HUES6 (cell line): ENCODE data around the gene SH3BP5L.

Experiments
- H3K27ac ChIP-seq: 2 replicates; pipeline ENCODE4 v1.7.0; 2013; ENCODE audit warnings: low read depth, mild to moderate bottlenecking, low read length, inconsistent platforms
- H3K27me3 ChIP-seq: 2 replicates; pipeline ENCODE4 v1.6.1; 2013; ENCODE audit warnings: low read length; ENCODE audit not compliant: control insufficient read depth, insufficient read depth
- H3K36me3 ChIP-seq: 2 replicates; pipeline ENCODE4 v1.6.1; 2013; ENCODE audit warnings: low read length; ENCODE audit not compliant: control insufficient read depth, insufficient read depth
- H3K4me1 ChIP-seq: 2 replicates; pipeline ENCODE4 v1.6.1; 2013; ENCODE audit warnings: low read length; ENCODE audit not compliant: control insufficient read depth, insufficient read depth
- H3K4me3 ChIP-seq: 2 replicates; pipeline ENCODE4 v1.5.1; 2013; ENCODE audit warnings: low read depth, low read length
- H3K9ac ChIP-seq: one replicate; pipeline ENCODE4 v1.6.1; 2013; ENCODE audit warnings: mild to moderate bottlenecking, low read length
- H3K9me3 ChIP-seq: 2 replicates; pipeline ENCODE4 v1.6.1; 2013; ENCODE audit warnings: low read depth, low read length; ENCODE audit not compliant: control insufficient read depth, insufficient read depth

Gene SH3BP5L

DNA sequence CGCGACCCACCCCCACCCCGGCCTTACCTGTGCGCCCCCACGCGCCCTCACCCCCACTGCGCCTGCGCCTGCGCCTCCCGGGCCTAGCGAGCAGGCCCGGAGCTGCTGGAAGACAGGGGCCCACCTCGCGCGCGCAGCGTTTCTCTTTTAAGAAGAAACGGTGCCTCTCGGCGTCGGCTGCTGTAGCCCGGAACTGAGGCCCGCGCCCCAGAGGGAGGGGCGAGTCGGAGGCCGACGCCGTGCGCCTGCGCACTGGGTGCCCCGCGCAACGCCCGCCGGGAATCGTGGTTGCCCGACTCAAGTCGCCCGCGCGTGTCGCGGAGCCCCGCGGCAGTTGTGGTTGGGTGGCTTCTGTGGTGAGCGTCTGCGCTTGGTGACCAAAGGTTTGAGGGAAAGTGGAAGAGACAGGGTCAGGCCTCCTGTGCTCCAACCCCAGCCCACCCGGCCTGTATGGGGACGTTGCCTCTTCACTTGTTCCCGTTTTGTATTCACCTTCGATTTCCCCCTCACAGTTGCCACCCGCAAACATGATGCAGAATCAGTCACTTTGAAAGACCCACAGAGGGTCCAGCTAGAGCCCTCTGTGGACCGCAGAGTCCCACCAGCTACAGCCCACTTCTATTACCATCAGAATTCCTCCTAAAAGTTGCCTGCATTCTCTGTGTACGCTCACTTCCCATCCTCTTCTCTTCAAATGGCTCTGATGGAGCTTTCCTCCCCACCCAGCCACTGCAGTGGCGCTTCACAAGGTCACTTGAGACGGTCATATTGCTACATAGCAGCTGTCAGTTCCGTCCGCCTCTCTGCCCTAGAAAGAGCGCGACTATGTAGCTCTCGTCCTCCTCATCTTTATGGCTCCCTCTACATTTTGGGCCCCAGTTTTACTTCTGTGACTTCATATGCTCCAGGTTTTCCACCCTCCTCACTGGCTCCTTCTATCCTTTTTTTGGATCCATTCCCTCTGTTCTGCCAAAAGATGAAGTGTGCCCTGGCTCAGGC lies 33.5 kb upstream of the SH3BP5L start, which contains the start of gene ZNF692:
Gene ZNF692 (minus strand): TSS at position 195 of the 999 bp plus-strand sequence. CDS start 776 bp downstream, outside the sequence.
- Histone ChIP-seq H3K36me3 (peaks cover 17% of the 10 kb centered on the region), H3K27me3 (peaks cover 32% of the 10 kb centered on the region), H3K9me3 (no peaks in the 10 kb centered on the region), H3K4me1 (peaks cover 29% of the 10 kb centered on the region), H3K9ac (peak within 1 kb of the TSS; percentile 85), H3K27ac (peak within 1 kb of the TSS; percentile 69), H3K4me3 (peak within 1 kb of the TSS; percentile 98)

DNA sequence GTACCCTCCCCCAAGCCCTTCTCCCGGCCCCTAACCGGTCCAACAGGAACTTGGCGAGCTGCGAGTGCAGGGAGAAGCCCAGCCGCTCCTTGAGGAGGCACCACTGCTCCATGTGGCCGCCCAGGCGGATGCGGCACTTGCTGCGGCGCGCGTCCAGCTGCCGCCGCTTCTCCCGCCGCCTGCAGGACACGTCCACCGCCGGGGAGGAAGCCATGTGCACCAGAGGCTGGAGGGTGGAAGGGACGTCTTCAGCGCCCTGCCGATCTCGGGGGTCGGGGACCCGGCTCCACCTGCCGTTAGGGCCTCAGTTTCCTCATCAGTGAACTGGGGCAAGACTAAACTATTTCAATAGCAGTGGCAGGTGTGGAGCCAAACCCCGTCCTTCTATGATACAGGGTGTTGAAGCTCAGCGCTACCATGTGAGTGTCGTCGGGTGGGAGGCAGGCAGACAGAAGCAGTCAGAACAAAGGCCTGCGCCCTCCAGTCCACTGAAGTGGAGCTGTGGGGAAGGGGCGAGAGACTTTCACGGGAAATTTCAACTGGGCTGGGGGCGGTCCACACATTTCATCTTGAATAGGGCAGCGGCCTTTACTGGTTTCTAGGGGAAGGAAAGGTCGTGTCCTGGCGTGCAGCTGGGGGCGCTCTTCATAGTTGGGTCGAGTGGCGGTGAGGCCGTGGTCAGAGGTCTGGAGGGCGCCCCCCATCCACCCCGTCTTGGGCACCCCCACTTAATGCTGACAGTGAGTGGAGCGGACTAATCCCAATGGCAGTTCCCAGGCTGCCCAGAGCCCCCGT lies 32.6 kb upstream of the SH3BP5L start:
- Histone ChIP-seq H3K9me3 (no peaks in the 10 kb centered on the region), H3K4me1 (peaks cover 20% of the 10 kb centered on the region), H3K27ac (0 out of 2 replicates have a peak overlapping the region, but pooled peaks have one; percentile 40), H3K27me3 (peaks cover 23% of the 10 kb centered on the region), H3K4me3 (peak overlapping the region; percentile 98), H3K9ac (peak overlapping the region; percentile 85), H3K36me3 (peaks cover 26% of the 10 kb centered on the region)

DNA sequence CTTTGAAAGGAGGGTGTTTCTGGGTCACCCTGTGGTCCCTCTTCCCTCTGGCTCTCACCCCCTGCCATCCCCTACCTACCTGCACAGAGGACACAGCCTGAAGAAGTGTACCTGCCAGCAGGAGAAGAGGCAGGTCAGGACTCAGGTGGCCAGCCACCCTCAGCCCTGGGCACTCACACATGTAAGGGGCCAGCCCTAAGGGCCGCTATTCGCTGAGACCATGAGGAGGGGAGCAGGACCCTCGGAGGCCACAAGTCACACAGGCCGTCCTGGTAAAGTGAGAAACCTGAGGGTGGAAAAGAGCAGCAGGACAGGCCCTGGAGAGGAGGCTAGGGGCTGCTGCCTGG lies 32.0 kb upstream of the SH3BP5L start:
- no peaks in the 10 kb centered on the region for H3K9me3 ChIP-seq
- H3K36me3 ChIP-seq = peaks cover 31% of the 10 kb centered on the region
- H3K27ac ChIP-seq = no peak overlapping the region
- H3K4me3 ChIP-seq = peak overlapping the region; percentile 98
- H3K9ac ChIP-seq = peak overlapping the region; percentile 85
- H3K4me1 ChIP-seq = peaks cover 20% of the 10 kb centered on the region
- H3K27me3 ChIP-seq = peaks cover 18% of the 10 kb centered on the region

DNA sequence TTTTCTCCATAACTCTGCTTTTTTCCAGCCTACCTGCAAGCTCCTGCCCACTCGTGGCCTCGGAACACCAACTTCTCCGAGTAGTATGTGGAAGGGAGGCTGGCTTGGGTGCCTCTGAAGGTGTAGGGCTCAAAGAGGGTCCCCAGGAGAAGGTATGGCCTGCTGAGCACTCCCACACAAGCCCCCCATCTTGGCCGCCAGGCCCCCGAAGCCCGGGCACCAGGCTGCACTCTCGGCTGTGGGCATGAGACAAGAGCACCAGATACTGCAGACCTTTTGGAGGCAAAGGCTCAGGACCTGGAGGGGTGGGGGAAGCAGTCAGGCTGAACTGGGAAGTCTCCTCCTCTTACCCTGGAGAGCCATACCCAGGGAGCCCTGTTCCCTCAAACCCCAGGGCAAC lies 31.5 kb upstream of the SH3BP5L start:
- Histone ChIP-seq H3K27me3 (peaks cover 13% of the 10 kb centered on the region), H3K4me1 (peaks cover 20% of the 10 kb centered on the region), H3K27ac (no peak overlapping the region), H3K36me3 (peaks cover 36% of the 10 kb centered on the region), H3K4me3 (peak overlapping the region; percentile 98), H3K9me3 (no peaks in the 10 kb centered on the region), H3K9ac (peak overlapping the region; percentile 85)

DNA sequence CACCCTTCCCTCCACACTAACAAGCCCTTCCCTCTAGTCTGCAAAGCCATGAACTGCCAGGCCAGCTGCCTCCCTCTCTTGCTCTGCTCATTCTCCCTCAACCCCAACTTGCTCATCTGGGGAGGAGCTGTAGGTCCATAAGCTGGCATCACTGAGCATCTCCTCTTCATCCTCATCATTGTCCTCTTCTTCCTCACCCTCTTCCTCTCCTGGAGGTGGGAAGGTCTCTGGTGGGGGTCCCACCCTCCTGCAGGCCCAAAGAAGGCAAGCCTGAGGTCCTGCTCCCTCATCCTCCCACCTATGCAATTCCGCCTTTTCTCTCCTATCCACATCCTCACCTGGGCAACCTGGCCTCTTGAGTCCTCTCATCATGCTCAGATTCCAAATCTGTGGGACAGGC lies 30.5 kb upstream of the SH3BP5L start:
- Histone ChIP-seq H3K9me3 (no peaks in the 10 kb centered on the region), H3K36me3 (peaks cover 43% of the 10 kb centered on the region), H3K4me1 (peaks cover 20% of the 10 kb centered on the region), H3K4me3 (no peak overlapping the region), H3K9ac (no peak overlapping the region), H3K27me3 (peaks cover 4% of the 10 kb centered on the region; the same call in 1 of the 2 replicates), H3K27ac (no peak overlapping the region)

DNA sequence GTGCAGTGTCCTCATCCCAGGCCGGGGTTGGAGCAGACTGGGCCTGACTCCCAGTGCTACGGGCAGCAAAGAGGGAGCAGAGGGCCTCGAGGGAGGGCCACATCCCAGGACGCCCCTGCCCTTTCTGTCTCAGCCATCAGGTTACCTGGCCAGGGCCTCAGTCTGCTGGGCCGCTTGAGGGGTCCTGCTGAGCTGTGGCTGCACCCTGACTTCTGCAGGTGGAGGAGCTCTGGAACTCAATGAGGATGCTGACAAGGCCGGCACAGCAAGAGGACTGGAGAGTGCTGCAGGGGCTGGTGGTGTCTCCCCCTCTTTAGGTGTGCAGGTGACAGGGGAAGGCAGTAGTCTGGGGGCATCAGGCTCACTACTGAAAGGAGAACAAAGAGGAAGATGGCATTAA lies 29.9 kb upstream of the SH3BP5L start:
- Histone ChIP-seq H3K27ac (no peak overlapping the region), H3K9me3 (no peaks in the 10 kb centered on the region), H3K27me3 (no peaks in the 10 kb centered on the region), H3K4me3 (no peak overlapping the region), H3K9ac (no peak overlapping the region), H3K36me3 (peaks cover 48% of the 10 kb centered on the region), H3K4me1 (peaks cover 20% of the 10 kb centered on the region)

DNA sequence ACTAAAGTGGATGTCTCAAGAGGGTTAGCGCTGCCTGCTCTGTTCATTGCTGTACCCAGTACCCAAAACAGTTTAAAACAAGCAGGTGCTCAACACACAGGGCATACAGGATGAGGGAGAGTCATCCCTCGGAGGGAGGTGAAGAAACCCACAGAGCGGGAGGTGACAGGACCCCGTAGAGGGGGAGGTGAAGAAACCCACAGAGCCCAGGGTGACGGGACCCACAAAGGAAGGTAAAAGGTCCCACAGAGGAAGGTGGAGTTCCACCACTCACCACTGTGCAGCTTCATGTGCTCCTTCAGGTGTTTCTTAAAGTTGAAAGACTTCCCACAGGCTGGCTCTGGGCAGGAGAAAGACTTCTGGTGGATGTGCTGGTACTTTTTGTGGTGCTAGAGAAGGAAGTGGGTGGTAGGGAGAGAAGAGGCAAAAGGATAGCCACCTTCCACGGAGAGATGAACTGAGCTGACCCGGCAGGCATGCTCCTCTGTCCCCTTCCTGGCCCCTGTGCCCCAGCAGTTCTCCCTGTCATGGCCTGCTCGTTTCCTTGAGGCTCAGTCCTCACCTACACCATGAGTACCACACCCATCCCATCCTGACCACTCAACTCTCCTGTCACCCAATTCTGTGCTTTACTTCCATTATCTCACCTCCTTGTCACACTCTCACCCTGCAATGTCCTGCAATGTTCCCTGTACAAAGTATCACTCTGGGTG lies 28.1 kb upstream of the SH3BP5L start:
- no peak overlapping the region for H3K4me3 ChIP-seq
- no peaks in the 10 kb centered on the region for H3K9me3 ChIP-seq
- no peak overlapping the region for H3K27ac ChIP-seq
- H3K4me1 ChIP-seq = peaks cover 15% of the 10 kb centered on the region
- peaks cover 64% of the 10 kb centered on the region for H3K36me3 ChIP-seq
- no peaks in the 10 kb centered on the region; the same call in 1 of the 2 replicates for H3K27me3 ChIP-seq
- no peak overlapping the region for H3K9ac ChIP-seq

DNA sequence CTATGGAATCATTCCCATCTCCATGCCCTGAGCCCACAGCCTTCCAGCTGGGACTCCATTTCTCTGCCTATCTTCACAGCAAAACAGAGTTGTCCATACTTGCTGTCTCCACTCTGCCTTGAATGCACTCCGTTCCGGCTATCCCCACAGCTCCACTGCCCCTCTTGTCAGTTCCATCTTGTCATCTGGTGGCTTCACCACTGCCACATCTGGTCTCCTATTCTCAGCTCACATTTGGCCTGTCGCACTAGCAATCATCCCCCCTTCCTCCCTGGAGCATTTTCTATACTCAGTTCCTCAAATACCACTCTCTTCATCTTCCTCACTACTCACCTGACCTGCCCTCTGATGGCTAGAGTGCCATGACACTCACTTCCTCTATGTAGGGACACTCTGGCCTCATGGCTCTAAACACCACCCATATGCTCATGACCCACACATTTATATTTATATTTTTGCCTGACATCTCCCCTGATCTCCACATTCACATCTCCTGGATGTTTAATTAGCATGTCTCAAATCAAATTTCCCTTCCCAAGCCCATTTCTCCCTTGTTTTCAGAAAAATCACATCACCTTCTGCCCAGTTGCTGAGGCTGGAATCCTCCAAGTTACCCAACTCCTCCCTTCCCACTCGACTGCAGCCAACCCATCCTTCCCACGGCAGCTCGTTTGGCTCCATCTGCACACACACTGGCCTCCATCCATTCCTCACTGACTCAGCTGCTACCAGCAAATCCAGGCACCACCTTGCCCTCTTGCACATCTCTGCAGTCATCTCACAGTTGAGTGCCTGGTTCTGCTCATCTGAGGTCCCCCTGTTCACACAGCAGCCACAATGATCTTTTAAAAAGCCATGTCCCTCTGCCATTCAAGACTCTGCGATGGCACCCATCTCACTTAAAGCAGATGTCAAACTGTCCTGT lies 27.0 kb upstream of the SH3BP5L start:
- Histone ChIP-seq H3K9ac (no peak overlapping the region), H3K27ac (no peak overlapping the region), H3K27me3 (peaks cover 6% of the 10 kb centered on the region; the same call in 1 of the 2 replicates), H3K4me1 (peaks cover 8% of the 10 kb centered on the region), H3K9me3 (no peaks in the 10 kb centered on the region), H3K4me3 (no peak overlapping the region), H3K36me3 (peaks cover 74% of the 10 kb centered on the region)

DNA sequence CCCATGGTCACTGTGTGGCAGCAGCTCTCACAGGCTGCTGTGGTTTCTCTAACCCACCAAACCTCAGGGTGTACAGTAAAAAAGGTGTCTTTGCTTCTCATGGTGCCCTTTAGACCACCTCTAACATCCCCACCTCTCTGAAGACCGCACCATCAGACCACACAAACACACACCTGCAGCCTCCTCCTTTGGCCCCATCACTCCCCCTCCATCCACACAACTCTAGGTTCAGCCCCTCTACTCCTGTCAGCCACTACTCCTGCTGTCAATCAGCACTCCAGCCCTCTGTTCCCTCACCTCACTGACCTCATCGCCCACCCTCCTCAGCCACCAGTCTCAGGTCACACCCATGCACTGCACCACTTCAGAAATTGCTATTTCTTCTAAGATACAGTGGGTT lies 25.7 kb upstream of the SH3BP5L start:
- Histone ChIP-seq H3K4me1 (no peaks in the 10 kb centered on the region), H3K9me3 (no peaks in the 10 kb centered on the region), H3K4me3 (no peak overlapping the region), H3K36me3 (peaks cover 86% of the 10 kb centered on the region), H3K27ac (no peak overlapping the region), H3K27me3 (peaks cover 6% of the 10 kb centered on the region; the same call in 1 of the 2 replicates), H3K9ac (no peak overlapping the region)
